ENCODE data around the gene NEK2.

DNA sequence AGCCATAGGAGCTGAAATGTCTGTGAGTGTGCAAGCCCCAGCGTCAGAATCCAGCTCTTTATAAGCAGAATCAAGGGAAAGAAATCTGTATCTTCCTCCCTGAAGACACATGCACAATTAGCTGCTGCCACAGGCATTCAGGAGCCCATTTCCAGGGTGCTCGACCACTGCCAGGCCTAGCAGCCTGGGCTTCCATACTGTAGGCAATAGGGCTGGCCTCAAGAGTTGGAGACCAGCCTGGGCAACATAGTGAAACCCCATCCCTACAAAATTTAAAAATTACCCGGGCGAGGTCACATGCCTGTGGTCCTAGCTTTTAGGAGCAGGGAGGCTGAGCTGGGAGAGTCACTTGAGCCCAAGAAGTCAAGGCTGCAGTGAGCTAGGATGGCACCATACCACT lies 41.0 kb downstream of the NEK2 start:
- TF ChIP-seq, protein P1, sequence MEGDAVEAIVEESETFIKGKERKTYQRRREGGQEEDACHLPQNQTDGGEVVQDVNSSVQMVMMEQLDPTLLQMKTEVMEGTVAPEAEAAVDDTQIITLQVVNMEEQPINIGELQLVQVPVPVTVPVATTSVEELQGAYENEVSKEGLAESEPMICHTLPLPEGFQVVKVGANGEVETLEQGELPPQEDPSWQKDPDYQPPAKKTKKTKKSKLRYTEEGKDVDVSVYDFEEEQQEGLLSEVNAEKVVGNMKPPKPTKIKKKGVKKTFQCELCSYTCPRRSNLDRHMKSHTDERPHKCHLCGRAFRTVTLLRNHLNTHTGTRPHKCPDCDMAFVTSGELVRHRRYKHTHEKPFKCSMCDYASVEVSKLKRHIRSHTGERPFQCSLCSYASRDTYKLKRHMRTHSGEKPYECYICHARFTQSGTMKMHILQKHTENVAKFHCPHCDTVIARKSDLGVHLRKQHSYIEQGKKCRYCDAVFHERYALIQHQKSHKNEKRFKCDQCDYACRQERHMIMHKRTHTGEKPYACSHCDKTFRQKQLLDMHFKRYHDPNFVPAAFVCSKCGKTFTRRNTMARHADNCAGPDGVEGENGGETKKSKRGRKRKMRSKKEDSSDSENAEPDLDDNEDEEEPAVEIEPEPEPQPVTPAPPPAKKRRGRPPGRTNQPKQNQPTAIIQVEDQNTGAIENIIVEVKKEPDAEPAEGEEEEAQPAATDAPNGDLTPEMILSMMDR (conservative IDR thresholded peaks at IDR 0.05; ENCODE audit: low read depth, low read length) = no peak
- TF ChIP-seq EZH2 (IDR thresholded peaks at IDR 0.05; ENCODE audit: low read length, unreplicated experiment) (no peak), EZH2phosphoT487 (IDR thresholded peaks at IDR 0.05; ENCODE audit: borderline replicate concordance, low read length) (no peak)

Measured in PC-3 (cell line).